Upper lobe of left lung (tissue), 4 donors: ENCODE data around the gene CLEC14A.

ENCODE experiments used
- POLR2A ChIP-seq, 4 donors: fragments of 450-650 bp; IDR thresholded peaks; one replicate each; pipeline ENCODE4 v1.5.1; 2016 to 2017; ENCODE audit warnings: antibody characterized with exemption in 4 of 4, mild to moderate bottlenecking in 2 of 4
- TF ChIP-seq, protein P1 (sequence below), 6 experiments: fragments of 450-650 bp in 4 of 6; fragments of 200-600 bp in 2 of 6; sonication (generic) in 2 of 6; IDR thresholded peaks; one replicate each; pipeline ENCODE4 v1.5.1; 2016 to 2019; ENCODE audit warnings: antibody characterized with exemption in 6 of 6

DNA sequence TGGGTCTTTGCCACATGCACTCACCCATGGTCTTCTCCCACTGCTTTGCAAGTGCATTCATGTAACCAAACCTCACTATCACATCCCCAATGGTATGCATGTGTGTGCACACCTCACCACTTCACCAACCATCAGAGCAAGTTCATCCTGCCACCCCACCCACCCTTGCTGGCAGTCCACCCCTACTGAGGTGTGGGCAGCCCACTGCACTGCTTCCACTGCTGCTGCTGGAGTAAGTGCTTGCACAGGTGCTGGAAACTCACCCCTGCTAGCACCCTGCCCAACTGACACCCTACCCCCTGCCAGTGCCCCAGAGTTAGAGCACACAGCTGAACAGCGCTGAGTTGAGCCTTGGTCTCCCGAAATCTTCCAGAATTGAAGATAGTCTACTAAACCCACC is 46.1 kb upstream of the CLEC14A start:
- no peak for TF ChIP-seq POLR2A (IDR thresholded peaks at IDR 0.05)
- TF ChIP-seq, protein P1, sequence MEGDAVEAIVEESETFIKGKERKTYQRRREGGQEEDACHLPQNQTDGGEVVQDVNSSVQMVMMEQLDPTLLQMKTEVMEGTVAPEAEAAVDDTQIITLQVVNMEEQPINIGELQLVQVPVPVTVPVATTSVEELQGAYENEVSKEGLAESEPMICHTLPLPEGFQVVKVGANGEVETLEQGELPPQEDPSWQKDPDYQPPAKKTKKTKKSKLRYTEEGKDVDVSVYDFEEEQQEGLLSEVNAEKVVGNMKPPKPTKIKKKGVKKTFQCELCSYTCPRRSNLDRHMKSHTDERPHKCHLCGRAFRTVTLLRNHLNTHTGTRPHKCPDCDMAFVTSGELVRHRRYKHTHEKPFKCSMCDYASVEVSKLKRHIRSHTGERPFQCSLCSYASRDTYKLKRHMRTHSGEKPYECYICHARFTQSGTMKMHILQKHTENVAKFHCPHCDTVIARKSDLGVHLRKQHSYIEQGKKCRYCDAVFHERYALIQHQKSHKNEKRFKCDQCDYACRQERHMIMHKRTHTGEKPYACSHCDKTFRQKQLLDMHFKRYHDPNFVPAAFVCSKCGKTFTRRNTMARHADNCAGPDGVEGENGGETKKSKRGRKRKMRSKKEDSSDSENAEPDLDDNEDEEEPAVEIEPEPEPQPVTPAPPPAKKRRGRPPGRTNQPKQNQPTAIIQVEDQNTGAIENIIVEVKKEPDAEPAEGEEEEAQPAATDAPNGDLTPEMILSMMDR (IDR thresholded peaks at IDR 0.05), result no peak
